ENCODE measurements around the gene CCDC181. TPM values are rescaled to one million over a fixed set of nuclear protein-coding genes. Genes with fewer than 3 reads are reported as not detected.
"Not testable (repeated sequence)": the region's sequence is repeated elsewhere in the genome, so short reads cannot be mapped to it uniquely, and the experiment has no call there.

The CCDC181 gene
- total RNA-seq, 1 donor from 2014 or later = 0.41 TPM

- not testable (repeated sequence) for DNase-seq (ENCODE audit: extremely low read depth, low read depth, low spot score)
These were observed 24.7 kb downstream of the CCDC181 start for GRCh38 chr1:169402578-169402977.

- no peak for DNase-seq (ENCODE audit: extremely low read depth, low read depth, low spot score)
These were observed 31.3 kb downstream of the CCDC181 start for GRCh38 chr1:169395955-169396354.

GRCh38 chr1:169392406-169392805 is 34.9 kb downstream of the CCDC181 start:
- no peak for DNase-seq (ENCODE audit: extremely low read depth, low read depth, low spot score)

GRCh38 chr1:169390303-169390702 is 37.0 kb downstream of the CCDC181 start:
- DNase-seq (ENCODE audit: extremely low read depth, low read depth, low spot score) = no peak

GRCh38 chr1:169387399-169387798 is 39.9 kb downstream of the CCDC181 start:
- DNase-seq (ENCODE audit: extremely low read depth, low read depth, low spot score) = no peak

GRCh38 chr1:169383449-169383848 is 43.8 kb downstream of the CCDC181 start:
- DNase-seq (ENCODE audit: extremely low read depth, low read depth, low spot score) = no peak

GRCh38 chr1:169381162-169381561 is 46.1 kb downstream of the CCDC181 start:
- no peak for DNase-seq (ENCODE audit: extremely low read depth, low read depth, low spot score)

- DNase-seq (ENCODE audit: extremely low read depth, low read depth, low spot score) = no peak
These were observed 55.9 kb downstream of the CCDC181 start for GRCh38 chr1:169371404-169371803.

GRCh38 chr1:169368406-169368769 is 58.9 kb downstream of the CCDC181 start:
- peak; percentile 14 for DNase-seq (ENCODE audit: extremely low read depth, low read depth, low spot score)

- peak; percentile 87 for DNase-seq (ENCODE audit: extremely low read depth, low read depth, low spot score)
These were observed 59.4 kb downstream of the CCDC181 start, which contains the start of the genes BLZF1 and NME7 for GRCh38 chr1:169367686-169368405. Gene BLZF1 (plus strand): TSS chr1:169368195. CDS start chr1:169369523, 1,328 bp downstream. Gene NME7 (minus strand): TSS chr1:169367797. CDS start chr1:169367710, 87 bp downstream.

- no peak for DNase-seq (ENCODE audit: extremely low read depth, low read depth, low spot score)
These were observed 60.1 kb downstream of the CCDC181 start for GRCh38 chr1:169367096-169367685.

- no peak for DNase-seq (ENCODE audit: extremely low read depth, low read depth, low spot score)
These were observed 62.3 kb downstream of the CCDC181 start for GRCh38 chr1:169364948-169365347.

GRCh38 chr1:169363046-169363730 is 64.1 kb downstream of the CCDC181 start:
- DNase-seq (ENCODE audit: extremely low read depth, low read depth, low spot score) = peak; percentile 42

- no peak for DNase-seq (ENCODE audit: extremely low read depth, low read depth, low spot score)
These were observed 66.0 kb downstream of the CCDC181 start for GRCh38 chr1:169361281-169361680.

GRCh38 chr1:169360415-169360814 is 66.9 kb downstream of the CCDC181 start:
- no peak for DNase-seq (ENCODE audit: extremely low read depth, low read depth, low spot score)

GRCh38 chr1:169348383-169349036 is 78.8 kb downstream of the CCDC181 start:
- no peak for DNase-seq (ENCODE audit: extremely low read depth, low read depth, low spot score)

- DNase-seq (ENCODE audit: extremely low read depth, low read depth, low spot score) = no peak
These were observed 79.4 kb downstream of the CCDC181 start for GRCh38 chr1:169347688-169348382.

- no peak for DNase-seq (ENCODE audit: extremely low read depth, low read depth, low spot score)
These were observed 81.2 kb downstream of the CCDC181 start for GRCh38 chr1:169346036-169346589.

GRCh38 chr1:169345511-169345910 is 81.8 kb downstream of the CCDC181 start:
- no peak for DNase-seq (ENCODE audit: extremely low read depth, low read depth, low spot score)

All from glomerular endothelial cell (primary cell).